SK-MEL-5 (cell line): Measurements from ENCODE around the gene MALRD1. TPM values are rescaled to one million over a fixed set of nuclear protein-coding genes. Genes with fewer than 3 reads are reported as not detected.

Source experiments
- DNase-seq: peaks from one replicate; pipeline ENCODE4 v3.0.0-alpha.2; 2016; ENCODE audit warnings: low read depth, low spot score
- in situ Hi-C: cut with HindIII; loops from 2 replicates; pipeline ENCODE4 v1.10.0; 2016; ENCODE audit warnings: low sequenced_read_pairs, high pct_unique_total_duplicates, low pct_unique_long_range_greater_than_20kb
- total RNA-seq: library from RNA; depleted of rRNA; stranded (reverse); fragments of >200 nt; shearing (Covaris generic); gene quantifications from 2 replicates; pipeline ENCODE4 v1.2.3, GENCODE V29; 2014

Gene MALRD1
- total RNA-seq, 1 experiment from 2014 or later, result not detected

DNA sequence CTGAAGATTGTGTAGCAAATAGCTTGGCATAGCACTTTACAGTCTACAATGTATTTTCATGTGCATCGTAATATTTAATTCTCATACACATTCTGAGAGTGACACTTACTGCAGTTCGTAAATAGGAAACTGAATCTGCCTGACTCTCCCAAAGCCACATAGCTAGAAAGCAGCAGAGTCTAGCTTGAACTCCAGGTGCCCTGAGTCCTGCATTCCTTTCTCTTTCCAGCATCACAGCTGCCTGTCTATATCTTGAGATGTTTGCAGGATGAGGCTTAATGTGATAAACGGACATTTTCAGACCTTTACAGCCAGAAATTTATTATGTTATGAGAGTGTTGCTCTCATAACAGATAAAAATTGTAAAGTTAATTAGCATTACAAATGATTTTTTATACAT, 634.8 kb downstream of the MALRD1 start:
- in situ Hi-C loops, result no loop called here
- DNase-seq, result no peak

GRCh38 chr10:19683960-19684359, 635.4 kb downstream of the MALRD1 start:
- in situ Hi-C loops, result no loop called here
- no peak for DNase-seq

- no peak for DNase-seq
- in situ Hi-C loops, result no loop called here
Measured at GRCh38 chr10:19688344-19688743, 639.7 kb downstream of the MALRD1 start.

DNA sequence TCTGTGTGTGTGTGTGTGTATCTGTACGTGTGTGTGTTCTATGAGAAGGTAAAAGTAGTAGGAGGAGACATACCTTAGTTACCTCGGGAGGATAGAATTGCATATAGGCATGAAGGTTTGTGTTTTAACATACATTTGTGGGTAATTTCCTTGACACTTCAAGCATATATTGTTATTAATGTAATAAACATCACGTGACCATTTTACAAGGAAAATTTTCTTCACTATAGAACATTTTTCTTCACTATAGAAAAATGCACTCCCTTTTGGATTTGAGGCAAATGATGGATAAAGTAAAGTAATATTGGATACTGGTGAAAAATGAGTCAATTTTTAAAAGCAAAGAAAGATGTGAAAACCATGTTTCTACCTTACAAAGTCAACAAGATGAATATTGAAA, 640.6 kb downstream of the MALRD1 start:
- in situ Hi-C loops, result no loop called here
- no peak for DNase-seq

- in situ Hi-C loops, result no loop called here
Measured at GRCh38 chr10:19699299-19699698, 650.7 kb downstream of the MALRD1 start.

DNA sequence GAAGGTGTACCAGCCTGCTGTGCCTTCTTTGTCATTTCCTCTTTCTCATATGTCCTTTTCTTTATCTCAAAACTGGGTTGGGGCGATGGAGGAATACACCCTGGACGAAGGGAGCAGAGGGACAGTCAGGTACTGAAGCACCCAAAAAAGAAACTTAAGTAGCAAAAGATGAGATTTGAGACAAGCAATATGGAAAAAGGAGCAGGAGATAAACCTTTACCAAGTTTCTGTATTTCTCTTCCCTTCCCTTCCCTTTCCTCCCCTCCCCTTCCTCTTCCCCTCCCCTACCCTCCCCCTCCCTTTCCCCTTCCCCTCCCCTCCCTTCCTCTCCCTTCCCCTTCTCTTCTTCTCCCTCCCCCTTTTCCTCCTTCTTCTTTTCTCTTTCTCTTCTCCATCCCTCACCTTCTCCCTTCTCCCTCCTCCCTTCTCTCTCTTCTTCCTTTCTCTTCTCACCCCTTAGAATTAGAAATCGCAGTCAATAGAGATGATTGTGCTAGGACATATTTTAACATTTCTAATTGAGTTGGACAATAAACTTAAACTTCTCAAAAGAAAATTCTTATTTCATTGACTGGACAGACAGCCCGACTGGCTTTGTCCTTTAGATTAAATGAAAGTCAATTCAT, 652.9 kb downstream of the MALRD1 start:
- in situ Hi-C loops, result no loop called here
- DNase-seq, result no peak

More at GRCh38 chr10:19699299-19699698, 650.7 kb downstream of the MALRD1 start:
- no peak for DNase-seq

- DNase-seq, result peak; percentile 2
- in situ Hi-C loops, result no loop called here
Measured at GRCh38 chr10:19702215-19702614, 653.6 kb downstream of the MALRD1 start.

DNA sequence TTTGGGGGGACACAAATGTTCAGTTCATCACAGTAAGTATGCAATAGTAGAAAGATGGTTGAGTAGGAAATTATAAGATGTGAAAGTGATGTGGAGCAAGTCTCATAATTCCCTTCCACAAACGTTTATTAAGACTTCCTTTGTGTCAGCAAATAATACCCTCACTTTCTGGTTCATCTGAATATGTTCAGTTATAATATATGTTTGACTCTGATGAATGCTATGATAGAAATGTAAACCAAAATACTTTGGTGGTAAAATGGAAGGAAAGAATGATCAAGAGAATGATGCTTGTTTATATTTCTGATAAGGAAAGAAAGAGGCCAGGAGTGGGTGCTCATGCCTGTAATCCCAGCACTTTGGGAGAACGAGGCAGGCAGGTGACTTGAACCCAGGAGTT, 655.9 kb downstream of the MALRD1 start:
- in situ Hi-C loops, result no loop called here
- no peak for DNase-seq

GRCh38 chr10:19705250-19705649, 656.6 kb downstream of the MALRD1 start:
- DNase-seq, result no peak
- in situ Hi-C loops, result no loop called here

DNA sequence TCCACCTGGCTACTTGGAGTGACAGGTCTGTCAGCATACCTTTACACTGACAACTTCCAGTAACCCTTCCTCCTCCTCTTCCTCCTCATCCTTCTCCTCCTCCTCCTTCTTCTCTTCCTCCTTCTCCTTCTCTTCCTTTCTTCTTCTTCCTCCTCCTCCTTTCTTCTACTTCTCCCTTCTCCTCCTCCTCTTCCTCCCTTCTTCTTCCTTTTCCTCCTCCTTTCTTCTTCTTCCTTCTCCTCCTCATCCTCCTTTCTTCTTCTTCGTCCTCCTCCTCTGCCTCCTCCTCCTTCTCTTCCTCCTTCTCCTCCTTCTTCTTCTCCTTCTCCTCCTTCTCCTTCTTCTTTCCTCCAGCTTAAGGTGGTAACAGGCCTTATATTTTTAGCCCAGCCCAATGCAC, 658.3 kb downstream of the MALRD1 start:
- in situ Hi-C loops, result no loop called here
- DNase-seq, result no peak

GRCh38 chr10:19707376-19707775, 658.8 kb downstream of the MALRD1 start:
- DNase-seq, result no peak
- in situ Hi-C loops, result no loop called here

DNA sequence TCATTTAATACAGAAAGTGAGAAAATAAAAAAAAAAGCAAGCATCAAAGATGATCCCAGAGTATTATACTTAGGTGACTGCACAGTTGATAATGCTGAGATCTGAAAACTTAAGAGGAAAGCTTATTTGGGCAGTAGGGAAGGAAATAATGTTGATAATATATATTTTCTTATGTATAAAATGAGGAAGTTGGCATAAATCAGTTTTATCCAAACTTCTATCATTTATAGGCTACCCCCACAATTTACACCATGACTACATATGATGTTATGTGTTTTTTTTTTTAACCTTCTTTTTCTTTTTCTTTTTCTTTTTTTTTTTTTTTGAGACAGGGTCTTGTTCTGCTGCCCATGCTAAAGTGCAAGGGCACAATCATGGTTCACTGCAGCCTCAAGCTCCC, 659.4 kb downstream of the MALRD1 start:
- DNase-seq, result no peak
- in situ Hi-C loops, result no loop called here

GRCh38 chr10:19710600-19710999, 662.0 kb downstream of the MALRD1 start:
- DNase-seq, result no peak
- in situ Hi-C loops, result no loop called here

DNA sequence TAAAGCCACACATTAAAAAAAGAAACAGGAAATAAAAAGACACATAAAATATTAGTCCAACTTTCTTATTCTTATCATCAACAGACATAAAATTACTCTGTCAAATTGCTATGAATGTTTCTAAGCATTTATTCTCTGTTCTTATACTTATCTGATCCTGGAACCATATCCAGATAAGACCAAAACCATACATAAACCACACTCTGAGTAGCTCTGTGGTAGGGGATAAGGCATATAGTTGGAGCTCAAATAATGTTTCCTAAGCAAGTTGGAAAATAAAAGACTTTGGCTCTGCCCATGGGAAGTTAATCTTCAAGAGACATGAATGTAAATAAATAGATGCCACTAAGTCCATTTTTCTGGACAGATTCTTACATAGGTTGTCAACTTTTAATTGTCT, 664.6 kb downstream of the MALRD1 start:
- no peak for DNase-seq
- in situ Hi-C loops, result no loop called here

DNA sequence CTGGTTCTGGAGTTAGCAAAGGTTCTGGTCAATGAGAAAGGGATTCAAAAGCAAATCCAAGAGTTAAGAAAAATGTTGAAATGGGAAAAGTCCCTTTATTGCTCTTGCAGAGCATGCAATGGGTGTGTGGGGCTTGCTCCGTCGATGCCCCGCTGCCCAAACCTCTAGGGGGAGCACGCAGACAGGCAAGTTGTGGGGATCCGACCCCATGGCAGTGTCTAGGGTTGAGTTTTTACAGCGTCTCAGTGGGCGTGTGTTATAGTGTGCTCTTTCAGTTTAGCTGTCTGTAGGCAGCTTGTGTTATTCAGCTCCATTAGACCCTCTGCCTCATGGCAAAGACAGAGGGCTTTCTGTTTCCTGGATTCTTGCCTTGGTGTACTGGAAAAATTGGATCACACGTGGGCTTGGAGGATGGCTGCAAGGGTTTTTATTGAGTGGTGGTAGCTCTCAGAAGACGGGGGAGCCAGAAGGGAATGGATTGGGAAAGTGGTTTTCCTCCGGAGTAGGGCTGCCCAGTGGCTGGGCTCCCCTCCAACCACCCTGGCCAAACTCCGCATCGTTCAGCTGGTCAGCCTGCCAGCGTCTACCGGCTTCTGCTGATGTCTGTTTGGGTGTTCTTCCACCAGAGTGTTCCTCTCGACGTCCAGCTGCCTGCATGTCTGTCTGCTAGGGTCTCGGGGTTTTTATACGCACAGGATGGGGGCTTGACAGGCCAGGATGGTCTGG, 665.4 kb downstream of the MALRD1 start:
- in situ Hi-C loops, result no loop called here
- peak; percentile 56 for DNase-seq

- in situ Hi-C loops, result no loop called here
- DNase-seq, result peak; percentile 11
Measured at GRCh38 chr10:19719284-19719683, 670.7 kb downstream of the MALRD1 start.

GRCh38 chr10:19724287-19724686, 675.7 kb downstream of the MALRD1 start:
- in situ Hi-C loops, result no loop called here
- no peak for DNase-seq

- DNase-seq, result no peak
- in situ Hi-C loops, result no loop called here
Measured at GRCh38 chr10:19728376-19728775, 679.8 kb downstream of the MALRD1 start.

DNA sequence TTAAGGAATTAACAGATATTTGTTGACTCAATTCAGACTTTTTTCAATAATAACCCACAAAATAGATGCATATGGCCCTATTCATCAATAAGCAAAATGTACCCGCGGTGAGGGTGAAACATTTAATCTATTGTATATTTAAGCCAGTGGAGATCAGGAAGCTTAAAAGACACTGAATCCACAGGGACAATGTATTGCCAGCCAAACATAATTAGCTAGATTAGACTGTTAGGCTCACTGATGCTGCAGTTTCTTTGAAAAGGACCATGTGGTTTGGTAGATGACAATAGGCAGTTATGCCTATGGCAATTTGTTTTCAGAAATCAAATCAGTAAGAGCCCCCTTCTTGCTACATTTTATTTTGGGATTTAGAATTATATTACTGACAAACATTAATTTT, 680.4 kb downstream of the MALRD1 start:
- DNase-seq, result no peak
- in situ Hi-C loops, result no loop called here
